HG02588 (cell line): ENCODE results near the gene TMEM131.

Source experiments
- ATAC-seq: cut with Tn5 transposase; IDR thresholded peaks from one replicate; pipeline ENCODE4 v1.9.1; 2021; ENCODE audit warnings: mild to moderate bottlenecking, moderate library complexity; ENCODE audit not compliant: unreplicated experiment

TMEM131 gene

GRCh38 chr2:97745474-97746174, 250.1 kb downstream of the TMEM131 start:
- ATAC-seq, result no peak

GRCh38 chr2:97743913-97744312, 251.8 kb downstream of the TMEM131 start:
- ATAC-seq, result no peak

DNA sequence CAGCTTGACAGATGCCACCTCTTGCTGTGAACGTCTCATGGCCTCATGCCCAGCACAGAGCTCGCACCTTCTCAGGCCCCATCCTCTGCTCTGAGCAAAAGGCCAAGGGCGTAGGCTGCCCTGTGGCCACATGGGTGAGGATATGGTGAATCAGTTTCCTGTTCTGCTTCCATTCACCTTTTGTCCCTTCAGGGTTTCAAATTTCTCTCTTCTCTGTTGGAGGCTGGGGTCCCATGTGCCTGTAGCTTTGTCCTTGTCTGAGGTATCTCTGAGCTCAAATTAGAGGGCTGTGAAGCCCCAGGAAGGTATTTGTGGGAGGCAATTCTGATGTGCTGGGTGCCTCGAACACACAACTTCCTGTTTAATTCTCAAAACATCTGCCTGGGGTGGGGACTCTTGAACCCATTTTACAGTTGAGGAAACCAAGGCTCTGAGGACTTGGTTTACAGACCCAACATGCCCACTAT, 253.3 kb downstream of the TMEM131 start:
- ATAC-seq, result no peak

- no peak for ATAC-seq
Observed at GRCh38 chr2:97741686-97742085, 254.1 kb downstream of the TMEM131 start.

DNA sequence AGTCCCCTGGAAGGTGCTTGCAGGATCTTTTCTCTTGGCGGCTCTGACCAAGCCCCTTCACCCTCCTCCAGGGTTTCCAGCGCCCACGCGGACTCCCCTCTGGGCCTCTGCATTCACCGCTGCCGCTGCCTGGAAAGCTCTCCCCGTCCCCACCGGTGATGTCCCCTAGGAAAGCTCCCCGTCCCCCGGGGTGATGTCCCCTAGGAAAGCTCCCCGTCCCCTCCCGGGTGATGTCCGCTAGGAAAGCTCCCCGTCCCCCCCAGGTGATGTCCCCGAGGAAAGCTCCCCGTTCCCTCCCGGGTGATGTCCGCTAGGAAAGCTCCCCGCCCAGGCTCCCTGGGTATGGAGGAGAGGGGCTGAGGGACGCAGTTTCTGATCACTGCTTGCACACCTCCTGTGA, 254.5 kb downstream of the TMEM131 start:
- ATAC-seq, result no peak

GRCh38 chr2:97740590-97741182, 255.1 kb downstream of the TMEM131 start:
- no peak for ATAC-seq

- no peak for ATAC-seq
Observed at GRCh38 chr2:97739893-97740245, 255.9 kb downstream of the TMEM131 start.

- no peak for ATAC-seq
Observed at GRCh38 chr2:97739020-97739892, 256.5 kb downstream of the TMEM131 start.

DNA sequence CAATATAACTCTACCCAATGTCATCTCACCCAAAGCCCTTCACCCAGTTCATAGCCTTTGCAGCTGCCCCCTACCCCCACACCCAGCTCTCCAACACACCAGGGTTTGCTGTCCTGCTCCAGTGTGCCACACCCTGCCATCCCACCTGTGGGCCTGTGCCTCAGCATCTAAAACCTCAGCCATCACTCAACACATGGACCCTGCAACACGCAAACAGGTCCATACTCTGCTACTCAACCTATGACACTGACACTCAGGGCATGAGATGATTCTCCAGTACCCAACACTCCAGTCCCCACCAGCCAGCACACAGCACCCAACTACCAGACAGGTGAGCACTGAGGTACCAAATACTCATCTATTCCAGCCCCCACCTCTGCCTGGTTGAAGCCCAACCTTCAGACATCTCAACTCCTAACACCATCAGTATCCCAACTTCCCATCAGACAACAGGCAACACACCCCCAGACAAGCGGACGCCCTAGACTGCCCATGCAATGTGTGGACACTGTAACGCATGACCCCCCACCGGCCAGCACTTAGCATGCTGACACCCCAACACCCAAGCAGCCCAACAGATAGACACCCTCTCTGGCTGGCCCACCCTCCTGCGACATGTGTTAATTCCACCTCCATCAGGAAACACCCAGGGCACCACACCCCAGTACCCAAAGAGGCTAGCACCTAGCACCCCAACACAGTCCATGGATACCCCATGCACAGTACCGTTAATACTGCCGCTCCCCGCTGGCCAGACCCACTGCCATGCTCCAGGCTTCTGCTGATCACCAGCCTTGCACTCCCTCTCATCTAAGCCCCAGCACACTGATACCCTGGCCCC, 257.3 kb downstream of the TMEM131 start:
- no peak for ATAC-seq

DNA sequence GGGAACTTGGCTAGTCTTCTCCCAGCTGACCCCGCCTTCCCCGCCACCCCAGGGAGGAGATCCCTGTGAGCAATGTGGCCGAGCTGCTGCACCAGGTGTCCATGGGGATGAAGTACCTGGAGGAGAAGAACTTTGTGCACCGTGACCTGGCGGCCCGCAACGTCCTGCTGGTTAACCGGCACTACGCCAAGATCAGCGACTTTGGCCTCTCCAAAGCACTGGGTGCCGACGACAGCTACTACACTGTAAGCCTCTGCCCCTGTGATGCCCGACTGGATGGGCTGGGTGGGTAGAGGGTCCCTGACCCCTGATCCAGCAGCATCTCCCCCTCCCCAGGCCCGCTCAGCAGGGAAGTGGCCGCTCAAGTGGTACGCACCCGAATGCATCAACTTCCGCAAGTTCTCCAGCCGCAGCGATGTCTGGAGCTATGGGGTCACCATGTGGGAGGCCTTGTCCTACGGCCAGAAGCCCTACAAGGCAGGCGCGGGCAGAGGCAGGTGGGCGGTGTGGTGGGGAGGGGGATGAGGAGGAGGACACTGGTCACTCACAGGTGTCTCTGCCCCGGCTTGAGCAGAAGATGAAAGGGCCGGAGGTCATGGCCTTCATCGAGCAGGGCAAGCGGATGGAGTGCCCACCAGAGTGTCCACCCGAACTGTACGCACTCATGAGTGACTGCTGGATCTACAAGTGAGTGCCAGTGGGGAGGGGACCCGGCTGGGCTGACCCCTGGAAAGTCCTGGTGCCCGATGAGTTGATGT, 258.1 kb downstream of the TMEM131 start:
- no peak for ATAC-seq

DNA sequence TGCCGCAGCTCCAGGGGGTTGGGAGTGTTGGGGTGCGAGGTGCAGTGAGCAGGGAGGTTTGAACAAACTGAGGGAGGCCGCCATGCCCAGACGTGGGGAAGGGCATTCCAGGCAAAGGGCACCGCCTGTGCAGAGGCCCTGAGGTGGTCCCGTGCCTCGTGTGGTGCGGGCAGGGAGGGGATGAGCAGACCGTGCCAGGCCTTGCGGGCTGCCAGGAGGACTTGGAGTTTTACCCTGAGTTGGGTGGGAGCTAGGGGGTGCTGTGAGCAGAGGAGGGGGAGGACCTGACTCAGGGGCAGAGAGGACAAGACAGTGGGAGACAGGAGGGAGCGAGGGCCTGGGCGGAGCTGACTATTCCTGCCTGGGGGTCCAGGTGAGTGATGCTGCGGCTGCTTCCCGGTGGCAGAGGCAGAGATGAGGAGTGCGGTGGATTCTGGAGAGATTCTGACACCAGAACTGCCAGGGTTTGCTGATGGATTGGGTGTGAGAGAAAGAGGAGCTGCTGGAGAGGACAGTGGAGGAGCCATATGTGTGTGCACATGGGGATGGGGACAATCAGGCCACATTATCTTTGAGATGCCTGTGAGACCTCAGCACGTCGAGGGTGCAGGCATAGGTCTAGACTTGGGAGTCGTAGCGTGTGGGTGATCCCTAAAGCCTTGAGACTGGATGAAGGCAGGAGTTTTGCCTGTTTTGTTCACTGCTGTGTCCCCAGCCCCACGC, 259.0 kb downstream of the TMEM131 start:
- no peak for ATAC-seq

- ATAC-seq, result no peak
Observed at GRCh38 chr2:97736185-97736584, 259.6 kb downstream of the TMEM131 start.

- ATAC-seq, result no peak
Observed at GRCh38 chr2:97735161-97735561, 260.6 kb downstream of the TMEM131 start.

DNA sequence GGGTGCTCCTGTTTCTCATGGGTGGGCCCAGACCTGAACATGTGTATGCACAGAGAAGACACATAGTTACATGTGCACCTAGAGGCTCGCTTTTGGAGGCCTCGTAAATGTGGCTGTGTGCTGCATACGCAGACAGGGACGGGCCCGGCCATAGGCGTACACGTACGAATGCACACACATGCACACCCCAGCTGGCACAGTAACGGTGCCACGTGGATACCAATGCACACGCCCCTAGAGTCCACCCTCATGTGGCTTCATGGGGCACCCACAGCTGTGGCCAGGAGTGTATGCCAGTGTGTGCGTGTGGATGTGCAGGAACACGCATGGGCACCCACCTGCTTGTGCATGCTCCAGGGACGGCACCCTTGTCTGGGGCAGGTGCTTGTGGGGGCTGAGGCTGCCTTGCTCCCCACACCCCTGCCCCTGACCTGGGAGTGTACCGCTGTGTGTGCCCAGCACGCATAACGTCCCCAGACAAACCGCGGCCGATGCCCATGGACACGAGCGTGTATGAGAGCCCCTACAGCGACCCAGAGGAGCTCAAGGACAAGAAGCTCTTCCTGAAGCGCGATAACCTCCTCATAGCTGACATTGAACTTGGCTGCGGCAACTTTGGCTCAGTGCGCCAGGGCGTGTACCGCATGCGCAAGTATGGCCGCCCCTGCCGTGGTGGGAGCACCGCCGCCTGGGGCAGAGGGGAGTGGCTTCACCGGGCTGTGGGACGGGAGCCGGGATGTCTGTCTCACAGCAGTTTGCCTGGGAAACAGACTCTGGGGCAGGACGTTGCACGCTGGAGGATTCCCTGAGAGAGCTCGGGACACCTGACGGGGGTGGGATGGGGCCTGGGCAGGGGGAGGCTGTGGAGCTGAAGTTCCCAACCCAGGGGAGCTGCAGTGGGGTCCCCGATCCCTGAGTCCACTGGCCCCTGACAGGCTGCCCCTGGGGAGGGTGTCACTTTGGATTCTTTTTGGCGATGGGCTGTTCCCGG, 261.4 kb downstream of the TMEM131 start:
- ATAC-seq, result no peak

DNA sequence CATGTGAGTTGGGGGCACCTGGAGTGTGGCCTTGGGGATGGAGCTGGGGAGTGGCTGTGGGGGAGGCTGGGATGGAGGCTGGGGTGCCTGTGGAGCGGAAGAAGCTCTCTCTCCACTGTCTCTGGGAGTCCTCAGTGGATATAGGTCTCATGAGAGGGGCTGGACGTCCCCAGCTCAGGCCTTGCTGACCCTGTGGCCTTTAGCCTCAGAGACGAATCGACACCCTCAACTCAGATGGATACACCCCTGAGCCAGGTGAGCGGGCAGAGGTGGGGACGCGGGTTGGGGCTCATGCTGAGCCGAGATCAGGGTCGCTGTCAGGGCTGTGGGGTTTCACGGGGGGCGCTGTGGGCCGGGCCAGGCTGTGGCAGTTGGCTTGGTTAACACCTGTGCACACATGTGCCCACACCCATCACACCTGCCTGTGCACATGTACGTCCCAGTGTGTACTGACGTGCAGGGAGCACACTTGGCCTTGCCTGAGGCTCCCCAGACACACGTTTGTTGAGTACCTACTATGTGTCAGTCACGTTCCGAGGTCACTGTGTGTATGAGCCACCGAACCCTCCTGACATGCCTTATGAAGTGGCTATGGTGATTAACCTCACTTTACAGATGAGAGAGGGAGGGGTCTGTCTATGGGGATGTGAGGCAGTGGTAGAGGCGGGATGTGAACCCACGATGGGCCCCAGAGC, 262.3 kb downstream of the TMEM131 start:
- no peak for ATAC-seq

DNA sequence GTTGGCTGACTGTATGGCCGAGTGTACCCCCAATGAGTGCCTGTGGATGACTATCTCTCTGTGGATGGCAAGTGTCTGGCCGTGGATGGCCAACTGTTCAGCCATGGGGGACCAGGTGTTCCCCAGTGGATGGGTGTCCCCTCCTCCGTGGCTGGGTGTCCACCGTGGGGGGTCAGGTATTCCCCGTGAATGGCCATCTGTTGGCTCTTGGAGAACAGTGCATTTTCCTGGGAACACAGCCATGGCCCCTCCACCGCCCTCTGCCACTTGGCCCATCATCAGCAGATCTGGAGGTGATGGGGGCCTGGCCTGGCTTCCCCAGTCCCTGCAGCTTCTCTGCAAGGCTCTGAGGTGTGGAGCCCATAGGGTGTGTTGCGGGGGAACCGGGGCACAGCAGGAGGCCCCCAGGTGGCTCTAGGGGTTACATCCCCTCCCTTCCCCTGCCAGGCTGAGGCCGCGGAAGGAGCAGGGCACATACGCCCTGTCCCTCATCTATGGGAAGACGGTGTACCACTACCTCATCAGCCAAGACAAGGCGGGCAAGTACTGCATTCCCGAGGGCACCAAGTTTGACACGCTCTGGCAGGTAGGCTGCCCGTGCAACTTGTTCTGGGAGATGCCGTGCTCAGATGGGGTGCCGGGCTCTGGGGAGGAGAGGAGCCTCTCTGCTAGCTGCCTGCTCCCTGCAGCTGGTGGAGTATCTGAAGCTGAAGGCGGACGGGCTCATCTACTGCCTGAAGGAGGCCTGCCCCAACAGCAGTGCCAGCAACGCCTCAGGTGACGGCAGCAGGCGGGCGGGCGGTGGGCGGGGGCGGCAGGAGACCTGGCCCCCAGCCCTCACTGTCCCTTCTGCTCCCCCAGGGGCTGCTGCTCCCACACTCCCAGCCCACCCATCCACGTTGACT, 263.1 kb downstream of the TMEM131 start:
- ATAC-seq, result no peak
